ENCODE measurements around the gene JARID2. TPM values are rescaled to one million over a fixed set of nuclear protein-coding genes. Genes with fewer than 3 reads are reported as not detected.

JARID2 gene
- total and polyA plus RNA-seq, 9 of the 15 experiments (the other 6 are each of a cell fraction or from before 2014, with no cell fraction given) = 5.0 to 29.0 (median 15.6) TPM

- TF ChIP-seq CEBPG (CRISPR knock-in tag; IDR thresholded peaks at IDR 0.05) (no peak), CEBPG (tag; conservative IDR thresholded peaks at IDR 0.05 in 1 of 2, IDR thresholded peaks at IDR 0.05 in 1 of 2) (no peak), CBX2 (IDR thresholded peaks at IDR 0.05; ENCODE audit: insufficient read depth, low read length, poor library complexity, severe bottlenecking) (no peak), TRIM24 (IDR thresholded peaks at IDR 0.05) (peak in 1 of 2 experiments; percentile 11; a peak in 1 of 4 replicates), TAF1 (IDR thresholded peaks at IDR 0.05; ENCODE audit: control insufficient read depth, extremely low read depth, insufficient read depth, low read length, severe bottlenecking) (peak; percentile 57), SP1 (CRISPR knock-in tag; IDR thresholded peaks at IDR 0.05) (peak; percentile 75), ZFX (CRISPR knock-in tag; IDR thresholded peaks at IDR 0.05) (peak; percentile 68), FOS (IDR thresholded peaks at IDR 0.05; ENCODE audit: extremely low read depth, insufficient read length) (no peak), RCOR1 (IDR thresholded peaks at IDR 0.05; ENCODE audit: borderline replicate concordance in 1 of 2, low read depth in 2 of 2, low read length in 2 of 2) (peak in 1 of 2 experiments; percentile 79; a peak in 2 of 4 replicates), SAFB2 (IDR thresholded peaks at IDR 0.05; ENCODE audit: borderline replicate concordance, low read depth, low read length, severe bottlenecking) (no peak), NR2C1 (IDR thresholded peaks at IDR 0.05) (no peak), NR2C1 (tag; IDR thresholded peaks at IDR 0.05) (no peak), MXD1 (CRISPR knock-in tag; IDR thresholded peaks at IDR 0.05; ENCODE audit: borderline replicate concordance, poor library complexity, severe bottlenecking) (no peak), SAP30 (IDR thresholded peaks at IDR 0.05; ENCODE audit: borderline replicate concordance, insufficient read depth, low read depth, low read length, poor library complexity, severe bottlenecking) (peak; percentile 43), RHOXF2B (CRISPR knock-in tag; conservative IDR thresholded peaks at IDR 0.05) (no peak), BCOR (IDR thresholded peaks at IDR 0.05) (0 out of 2 replicates have a peak, but pooled peaks have one; percentile 6), U2AF2 (optimal IDR thresholded peaks at IDR 0.05; ENCODE audit: low read depth, low read length) (no peak), TEAD4 (IDR thresholded peaks at IDR 0.05; ENCODE audit: low read length) (peak; percentile 47), TEAD4 (CRISPR knock-in tag; IDR thresholded peaks at IDR 0.05; ENCODE audit: borderline replicate concordance) (no peak), ZNF79 (CRISPR knock-in tag; IDR thresholded peaks at IDR 0.05; ENCODE audit: low read depth) (no peak), DDX20 (tag; IDR thresholded peaks at IDR 0.05; ENCODE audit: low read depth) (no peak), CREB1 (IDR thresholded peaks at IDR 0.05) (peak; percentile 99), CREB1 (CRISPR knock-in tag; IDR thresholded peaks at IDR 0.05) (peak; percentile 97), MBD1 (CRISPR knock-in tag; IDR thresholded peaks at IDR 0.05) (no peak), ZZZ3 (IDR thresholded peaks at IDR 0.05) (no peak)
Observed at GRCh38 chr6:15248451-15249370, 2.8 kb downstream of the JARID2 start (continued).

Measured in K562 (cell line).